HG03175 (cell line): Measurements from ENCODE around the gene PLGRKT.
"Not testable (repeated sequence)": the region's sequence is repeated elsewhere in the genome, so short reads cannot be mapped to it uniquely, and the experiment has no call there.

Source experiments
- ATAC-seq: cut with Tn5 transposase; IDR thresholded peaks from one replicate; pipeline ENCODE4 v1.9.1; 2021; ENCODE audit warnings: mild to moderate bottlenecking, moderate library complexity; ENCODE audit not compliant: unreplicated experiment

PLGRKT gene

DNA sequence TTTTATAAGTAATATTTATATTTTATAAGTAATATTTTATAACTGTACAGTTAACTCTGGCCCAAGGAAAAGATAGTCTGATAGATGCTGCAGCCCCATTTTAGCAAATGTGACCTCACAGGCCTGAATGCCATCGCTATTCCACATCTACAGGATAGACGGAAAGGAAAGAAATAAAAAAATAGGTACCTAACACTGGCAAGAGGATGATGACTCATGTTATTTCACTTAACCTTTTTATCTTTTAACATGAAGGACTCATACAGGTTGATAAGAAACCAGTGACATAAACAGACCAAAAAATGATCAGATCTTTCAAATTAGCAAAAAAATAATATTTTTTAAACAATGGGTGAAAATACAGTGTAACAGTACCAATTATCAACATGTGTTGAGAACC lies 15.3 kb upstream of the PLGRKT start:
- no peak for ATAC-seq

DNA sequence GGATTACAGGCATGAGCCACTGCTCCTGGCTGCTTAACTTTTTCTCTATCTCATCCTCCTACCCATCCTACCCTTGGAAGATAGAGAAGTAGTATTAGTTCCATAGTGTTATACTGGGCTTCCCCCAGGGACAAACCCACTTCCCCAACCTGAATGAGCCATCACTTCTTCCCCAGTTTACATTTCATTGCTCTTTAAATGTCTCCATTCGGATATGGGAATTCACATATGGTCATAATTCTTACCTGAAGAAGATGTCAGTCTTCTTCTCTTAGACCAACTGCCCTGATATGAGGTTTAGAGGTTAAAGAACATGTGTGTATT lies 14.5 kb upstream of the PLGRKT start:
- no peak for ATAC-seq

DNA sequence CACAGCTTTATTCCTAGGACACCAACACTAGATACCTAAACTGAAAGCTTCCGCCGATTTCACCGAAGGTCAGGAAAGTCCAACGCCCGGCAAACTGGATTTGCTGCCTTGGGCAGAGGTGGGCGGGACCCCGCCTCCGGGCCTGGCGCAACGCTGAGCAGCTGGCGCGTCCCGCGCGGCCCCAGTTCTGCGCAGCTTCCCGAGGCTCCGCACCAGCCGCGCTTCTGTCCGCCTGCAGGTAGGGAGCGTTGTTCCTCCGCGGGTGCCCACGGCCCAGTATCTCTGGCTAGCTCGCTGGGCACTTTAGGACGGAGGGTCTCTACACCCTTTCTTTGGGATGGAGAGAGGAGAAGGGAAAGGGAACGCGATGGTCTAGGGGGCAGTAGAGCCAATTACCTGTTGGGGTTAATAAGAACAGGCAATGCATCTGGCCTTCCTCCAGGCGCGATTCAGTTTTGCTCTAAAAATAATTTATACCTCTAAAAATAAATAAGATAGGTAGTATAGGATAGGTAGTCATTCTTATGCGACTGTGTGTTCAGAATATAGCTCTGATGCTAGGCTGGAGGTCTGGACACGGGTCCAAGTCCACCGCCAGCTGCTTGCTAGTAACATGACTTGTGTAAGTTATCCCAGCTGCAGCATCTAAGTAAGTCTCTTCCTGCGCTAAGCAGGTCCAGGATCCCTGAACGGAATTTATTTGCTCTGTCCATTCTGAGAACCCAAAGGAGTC lies 12.8 kb upstream of the PLGRKT start, which contains the start of gene CD274:
CD274 (plus strand) TSS at position 184 of the 733 bp plus-strand sequence. CDS start 5,572 bp downstream, outside the sequence.
- peak; percentile 67 for ATAC-seq

DNA sequence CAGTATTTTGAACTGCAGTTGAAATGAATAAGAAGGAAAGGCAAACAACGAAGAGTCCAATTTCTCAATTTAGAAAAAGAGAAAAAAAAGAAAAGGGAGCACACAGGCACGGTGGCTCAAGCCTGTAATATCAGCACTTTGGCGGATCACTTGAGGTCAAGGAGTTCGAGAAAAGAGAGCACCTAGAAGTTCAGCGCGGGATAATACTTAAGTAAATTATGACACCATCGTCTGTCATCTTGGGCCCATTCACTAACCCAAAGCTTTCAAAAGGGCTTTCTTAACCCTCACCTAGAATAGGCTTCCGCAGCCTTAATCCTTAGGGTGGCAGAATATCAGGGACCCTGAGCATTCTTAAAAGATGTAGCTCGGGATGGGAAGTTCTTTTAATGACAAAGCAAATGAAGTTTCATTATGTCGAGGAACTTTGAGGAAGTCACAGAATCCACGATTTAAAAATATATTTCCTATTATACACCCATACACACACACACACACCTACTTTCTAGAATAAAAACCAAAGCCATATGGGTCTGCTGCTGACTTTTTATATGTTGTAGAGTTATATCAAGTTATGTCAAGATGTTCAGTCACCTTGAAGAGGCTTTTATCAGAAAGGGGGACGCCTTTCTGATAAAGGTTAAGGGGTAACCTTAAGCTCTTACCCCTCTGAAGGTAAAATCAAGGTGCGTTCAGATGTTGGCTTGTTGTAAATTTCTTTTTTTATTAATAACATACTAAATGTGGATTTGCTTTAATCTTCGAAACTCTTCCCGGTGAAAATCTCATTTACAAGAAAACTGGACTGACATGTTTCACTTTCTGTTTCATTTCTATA lies 12.0 kb upstream of the PLGRKT start:
- ATAC-seq, result no peak

DNA sequence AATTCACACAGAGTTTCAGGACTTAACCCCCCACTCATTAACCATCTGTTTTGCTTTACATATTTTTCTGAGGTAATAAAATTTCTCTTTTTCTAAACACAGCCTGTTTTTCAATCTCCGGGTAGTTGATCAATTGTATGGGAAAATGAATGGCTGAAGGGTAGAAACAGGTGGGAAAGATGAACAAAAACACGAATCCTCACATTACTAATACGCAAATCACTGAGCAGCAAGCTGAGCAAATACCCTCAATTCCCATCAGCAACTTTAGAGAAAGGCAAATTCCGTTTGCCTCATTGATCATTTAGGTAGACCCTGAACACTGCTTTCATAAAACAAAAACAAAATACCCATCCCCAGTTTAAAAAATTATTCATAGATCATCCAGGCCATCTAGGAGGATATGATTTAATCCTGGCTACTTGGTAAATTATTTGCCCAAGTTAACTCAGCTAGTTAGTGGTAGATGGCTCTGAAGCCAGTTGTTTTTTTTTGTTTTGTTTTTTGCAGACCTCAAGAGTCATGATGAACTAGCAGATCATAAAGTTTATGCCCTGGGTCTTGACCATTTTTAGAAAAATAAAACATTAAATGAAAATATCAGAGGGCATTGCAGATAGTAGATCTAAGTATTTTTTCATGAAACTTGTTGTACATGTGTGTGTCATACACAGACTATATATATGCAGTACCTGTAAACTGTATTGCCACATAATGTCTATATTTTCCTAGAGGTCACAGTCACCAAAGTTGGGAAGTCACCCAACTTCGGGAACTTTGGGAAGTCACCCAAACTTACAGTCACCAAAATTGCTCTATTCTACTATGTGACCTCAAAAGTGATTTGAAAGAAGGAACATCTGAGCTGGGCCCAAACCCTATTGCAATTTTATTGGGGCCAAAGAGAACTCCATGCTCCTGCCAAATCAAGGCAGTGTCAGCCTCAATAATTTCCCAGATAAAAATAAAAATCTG lies 11.0 kb upstream of the PLGRKT start:
- ATAC-seq, result no peak

DNA sequence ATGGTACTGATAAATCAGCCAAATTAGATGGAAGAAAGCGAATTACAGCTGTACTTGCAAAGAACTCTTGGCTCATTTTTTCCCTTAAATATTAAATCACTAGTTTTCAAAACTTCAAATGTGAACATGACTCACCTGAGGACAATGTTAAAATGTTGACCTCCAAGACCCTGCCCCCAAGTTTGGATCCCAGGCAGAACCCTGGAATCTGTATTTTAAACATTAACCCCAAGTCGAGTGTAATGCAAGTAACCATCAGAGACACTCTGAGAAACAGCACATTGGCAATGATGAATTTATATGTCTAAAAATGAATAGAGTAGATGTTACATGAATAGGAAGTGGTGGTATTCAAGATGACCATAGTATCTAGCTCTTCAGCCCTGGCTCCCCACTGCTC lies 10.3 kb upstream of the PLGRKT start:
- no peak for ATAC-seq

DNA sequence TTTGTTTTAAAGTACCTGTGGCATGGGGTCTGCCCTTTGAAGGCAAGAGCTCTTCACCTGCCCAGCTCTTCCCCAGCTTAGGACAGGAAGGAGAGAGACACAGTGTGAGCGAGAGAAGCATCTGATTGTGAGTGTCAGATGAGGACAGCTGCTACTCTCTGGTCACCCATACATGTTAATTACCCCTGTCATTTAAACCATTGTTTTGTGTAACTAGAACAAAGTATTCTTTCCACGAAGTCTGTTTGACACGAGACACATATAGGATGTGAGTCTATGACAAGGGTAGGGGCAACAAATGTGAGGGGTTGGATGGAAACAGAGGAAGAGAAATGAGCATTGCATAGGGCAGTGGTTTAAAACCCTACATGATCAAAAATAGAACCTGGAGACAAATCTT lies 9.6 kb upstream of the PLGRKT start:
- no peak for ATAC-seq

DNA sequence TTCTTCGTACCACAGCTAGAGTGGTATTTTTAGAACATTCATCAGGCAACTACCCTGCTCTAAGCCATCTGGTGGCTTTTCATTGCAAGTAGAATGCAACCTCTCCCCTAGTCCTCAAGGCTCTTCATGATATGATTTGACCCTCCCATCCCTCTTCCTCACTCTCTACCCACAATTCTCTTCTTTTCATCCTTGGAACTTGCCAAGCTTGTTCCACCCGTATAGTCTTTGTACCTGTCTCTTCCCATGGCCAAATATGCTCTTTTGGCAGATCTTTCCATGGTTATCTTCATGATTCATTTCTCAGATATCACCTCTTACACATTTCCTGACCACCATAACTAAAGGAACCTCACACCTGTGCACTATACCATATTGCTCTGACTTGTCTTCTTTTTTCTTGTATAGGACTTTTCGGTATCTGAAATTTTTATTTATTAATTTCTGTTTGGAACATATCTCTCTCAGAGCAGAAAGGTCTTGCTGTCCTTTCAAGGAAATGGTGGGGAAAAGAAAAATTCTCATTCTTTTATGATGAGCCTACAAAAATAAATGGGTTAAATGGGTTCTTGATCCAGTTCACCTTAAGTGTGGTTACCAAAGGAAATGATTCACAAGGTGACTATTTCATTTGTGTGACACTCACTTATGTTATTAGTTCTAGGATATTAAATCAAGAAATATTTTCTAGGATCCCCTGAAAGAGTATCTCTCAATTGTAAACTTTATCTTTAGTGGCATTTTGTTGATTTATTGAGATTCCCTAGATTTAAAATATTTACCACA lies 8.9 kb upstream of the PLGRKT start:
- ATAC-seq, result no peak

DNA sequence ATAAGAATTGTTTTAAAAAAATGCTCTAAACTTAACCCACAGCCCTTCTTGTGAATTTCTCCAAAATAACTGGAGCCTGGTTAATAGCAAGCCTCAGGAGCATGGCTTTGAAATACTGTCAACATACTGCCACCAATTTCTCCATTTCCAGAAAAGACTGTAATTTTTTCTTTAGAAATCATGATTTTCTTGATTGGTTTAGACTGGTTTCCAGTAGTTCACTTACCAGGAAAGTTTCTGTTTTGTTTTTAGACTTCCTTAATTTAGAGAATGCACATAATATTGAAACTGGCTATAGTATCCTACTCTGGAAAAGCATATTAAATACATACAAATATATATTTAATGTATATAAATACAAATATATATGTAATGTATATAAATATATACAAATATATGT lies 8.2 kb upstream of the PLGRKT start:
- ATAC-seq, result no peak

DNA sequence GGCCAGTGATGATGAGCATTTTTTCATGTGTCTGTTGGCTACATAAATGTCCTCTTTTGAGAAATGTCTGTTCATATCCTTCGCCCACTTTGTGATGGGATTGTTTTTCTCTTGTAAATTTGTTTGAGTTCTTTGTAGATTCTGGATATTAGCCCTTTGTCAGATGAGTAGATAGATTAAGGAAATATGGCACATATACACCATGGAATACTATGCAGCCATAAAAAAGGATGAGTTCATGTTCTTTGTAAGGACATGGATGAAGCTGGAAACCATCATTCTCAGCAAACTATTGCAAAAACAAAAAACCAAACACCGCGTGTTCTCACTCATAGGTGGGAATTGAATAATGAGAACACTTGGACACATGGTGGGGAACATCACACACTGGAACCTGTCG lies 7.4 kb upstream of the PLGRKT start:
- not testable (repeated sequence) for ATAC-seq

DNA sequence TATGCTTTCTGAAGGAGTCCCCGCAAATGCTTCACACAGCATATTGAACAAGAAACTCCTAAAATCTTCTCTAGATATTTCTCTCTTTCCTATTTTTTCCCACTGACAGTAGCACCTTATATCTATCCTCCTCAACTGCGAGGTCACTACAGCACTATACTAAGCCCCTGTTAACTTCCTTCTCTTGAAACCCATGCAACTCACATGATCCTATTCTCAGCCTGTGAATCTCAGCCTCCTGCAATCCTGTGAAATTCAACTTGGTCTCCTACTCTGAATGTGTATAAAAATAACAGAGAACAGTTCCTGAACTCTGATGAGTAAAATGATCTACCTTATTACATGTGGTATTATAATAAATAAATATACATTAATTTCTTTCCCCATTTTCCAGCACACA lies 6.1 kb upstream of the PLGRKT start:
- ATAC-seq, result no peak

DNA sequence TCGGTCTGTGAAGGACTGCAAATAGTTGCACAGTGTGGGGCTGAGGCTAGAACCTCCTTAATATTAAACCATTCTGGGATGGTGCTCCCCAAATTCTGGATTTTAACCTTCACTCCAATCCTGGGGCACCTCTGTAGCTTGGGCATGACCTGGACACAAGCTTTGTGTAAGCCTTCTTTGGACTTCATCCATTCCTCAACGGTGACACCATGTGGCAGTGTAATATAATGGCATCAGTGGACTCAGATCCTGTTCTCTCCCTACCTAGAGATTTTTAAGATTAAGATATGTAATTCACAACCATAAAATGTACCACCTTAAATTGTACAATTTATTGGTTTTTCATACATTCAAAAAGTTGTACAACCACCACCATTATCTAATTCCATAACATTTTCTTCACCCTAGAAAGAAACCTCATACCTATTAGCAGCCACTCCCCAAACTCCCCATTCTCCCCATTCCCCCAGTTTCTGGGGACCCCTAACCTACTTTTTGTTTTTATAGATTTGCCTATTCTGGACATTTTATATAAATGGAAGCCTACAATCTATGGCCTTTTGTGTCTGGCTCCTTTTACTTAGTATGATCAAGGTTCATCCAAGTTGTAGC lies 4.8 kb upstream of the PLGRKT start:
- ATAC-seq, result no peak

DNA sequence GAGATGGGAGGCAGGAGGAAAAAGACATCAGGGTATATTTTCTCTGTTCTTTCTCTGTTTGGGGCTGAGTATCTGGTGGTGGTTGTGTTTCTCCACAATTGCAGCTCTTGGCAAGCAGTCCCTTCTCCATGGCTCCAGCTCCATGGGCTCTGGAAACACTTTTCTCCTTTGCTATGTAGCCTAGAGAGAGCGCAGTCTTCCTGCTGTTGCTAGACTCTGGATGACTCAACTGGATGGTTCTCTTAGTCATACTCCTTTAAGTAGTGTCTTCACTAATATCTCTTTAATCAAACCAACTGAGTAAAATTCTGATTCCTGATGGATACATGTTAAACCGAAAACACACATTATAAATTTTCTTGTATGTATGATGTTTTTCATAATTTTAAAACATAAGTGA lies 3.3 kb upstream of the PLGRKT start:
- no peak for ATAC-seq

DNA sequence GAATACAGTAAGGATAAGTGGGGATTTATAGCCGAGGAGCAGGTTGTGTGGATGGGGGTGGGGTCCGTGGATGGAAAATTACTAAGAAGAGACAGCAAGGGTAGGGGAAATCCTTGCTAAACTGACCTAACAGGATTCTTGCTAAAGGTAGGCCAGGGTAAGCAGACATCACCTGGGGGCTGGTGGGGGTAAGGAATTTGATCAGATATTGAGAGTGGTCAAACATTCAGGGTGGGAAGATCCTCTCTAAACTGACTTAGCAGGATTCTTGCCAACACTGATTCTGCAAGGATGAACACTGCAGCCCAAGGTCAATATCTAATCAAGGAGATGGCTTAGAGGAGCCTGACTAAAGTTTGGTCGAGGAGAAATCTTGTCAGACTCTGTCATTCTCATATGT lies 2.7 kb upstream of the PLGRKT start:
- no peak for ATAC-seq

DNA sequence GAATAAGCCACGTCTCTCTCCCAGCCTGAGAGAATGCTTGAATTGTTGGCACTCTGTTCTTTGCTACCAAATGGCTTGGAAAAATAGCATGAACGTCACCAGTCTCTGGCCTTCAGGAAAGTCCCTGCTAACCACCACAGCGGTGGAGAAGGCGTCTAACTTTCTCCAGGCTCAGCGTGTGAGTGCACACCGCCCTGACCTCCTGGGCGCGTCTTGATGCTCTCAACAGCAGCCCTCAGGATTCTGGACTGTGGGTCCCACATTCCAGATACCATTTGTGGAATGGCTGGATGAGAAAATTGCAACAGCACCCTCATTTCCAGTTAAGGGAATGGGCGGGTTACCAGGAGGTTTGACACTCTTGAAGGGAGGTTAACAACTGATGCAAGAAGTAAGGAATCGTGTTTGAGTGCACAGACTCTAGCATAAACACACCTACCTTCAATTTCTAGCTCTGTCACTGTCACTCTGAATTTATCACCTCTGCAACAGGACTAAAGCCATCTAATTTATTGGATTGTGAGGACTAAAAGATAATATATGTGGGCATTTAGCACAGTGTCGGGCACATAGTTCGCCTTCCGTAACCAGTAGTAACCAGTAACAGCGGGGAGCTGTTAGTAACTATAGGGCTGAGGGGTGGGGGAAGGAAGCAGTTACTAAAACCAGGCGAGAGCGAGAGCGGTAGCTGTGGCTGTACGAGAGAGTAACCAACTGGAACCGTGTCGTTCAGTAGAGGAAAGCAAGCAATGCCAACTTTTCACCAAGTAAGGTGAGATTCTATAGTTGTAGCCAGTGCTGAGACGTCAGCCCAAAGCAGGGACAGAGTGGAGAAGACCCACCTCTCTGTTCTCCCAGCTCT lies 807 bp upstream of the PLGRKT start:
- ATAC-seq, result peak; percentile 70

DNA sequence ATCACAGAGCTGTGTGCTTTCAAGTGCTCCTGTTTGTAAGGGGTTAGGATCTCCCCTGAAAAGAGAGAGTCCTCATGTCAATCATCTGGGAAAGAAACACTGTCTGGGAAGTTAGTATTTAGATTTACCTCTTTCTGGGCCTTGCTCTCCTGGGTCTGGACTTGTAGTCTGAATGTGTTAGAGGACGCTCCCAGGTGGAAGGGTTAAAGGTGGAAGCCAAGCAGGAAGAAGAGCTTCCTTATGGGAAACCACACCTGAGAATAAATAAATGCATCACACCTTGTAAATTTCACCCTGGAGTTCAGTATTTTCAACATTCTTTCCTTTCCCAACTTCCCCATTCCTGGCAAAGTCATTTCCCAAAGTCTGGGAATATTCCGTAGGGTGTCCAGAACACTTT lies 1.3 kb downstream of the PLGRKT start:
- ATAC-seq, result no peak

DNA sequence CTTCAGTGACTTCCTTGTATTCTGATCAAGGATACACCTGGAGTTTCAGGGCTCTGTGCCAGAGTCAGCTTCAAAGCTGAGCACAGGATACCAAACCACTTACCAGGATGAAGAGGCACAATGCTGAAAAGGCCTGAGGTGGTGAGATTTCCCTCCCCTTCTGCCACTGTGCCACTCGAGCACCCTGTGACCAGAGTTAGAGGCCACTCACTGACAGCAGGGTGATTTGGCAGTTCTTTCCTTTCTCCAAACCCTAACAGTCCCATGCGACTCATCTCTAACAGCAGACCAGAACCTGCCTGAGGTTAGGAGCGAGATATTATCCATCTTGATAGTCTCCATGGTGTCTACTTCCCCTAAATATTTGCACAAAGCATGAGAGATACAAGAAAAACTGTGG lies 1.8 kb downstream of the PLGRKT start:
- ATAC-seq, result no peak

DNA sequence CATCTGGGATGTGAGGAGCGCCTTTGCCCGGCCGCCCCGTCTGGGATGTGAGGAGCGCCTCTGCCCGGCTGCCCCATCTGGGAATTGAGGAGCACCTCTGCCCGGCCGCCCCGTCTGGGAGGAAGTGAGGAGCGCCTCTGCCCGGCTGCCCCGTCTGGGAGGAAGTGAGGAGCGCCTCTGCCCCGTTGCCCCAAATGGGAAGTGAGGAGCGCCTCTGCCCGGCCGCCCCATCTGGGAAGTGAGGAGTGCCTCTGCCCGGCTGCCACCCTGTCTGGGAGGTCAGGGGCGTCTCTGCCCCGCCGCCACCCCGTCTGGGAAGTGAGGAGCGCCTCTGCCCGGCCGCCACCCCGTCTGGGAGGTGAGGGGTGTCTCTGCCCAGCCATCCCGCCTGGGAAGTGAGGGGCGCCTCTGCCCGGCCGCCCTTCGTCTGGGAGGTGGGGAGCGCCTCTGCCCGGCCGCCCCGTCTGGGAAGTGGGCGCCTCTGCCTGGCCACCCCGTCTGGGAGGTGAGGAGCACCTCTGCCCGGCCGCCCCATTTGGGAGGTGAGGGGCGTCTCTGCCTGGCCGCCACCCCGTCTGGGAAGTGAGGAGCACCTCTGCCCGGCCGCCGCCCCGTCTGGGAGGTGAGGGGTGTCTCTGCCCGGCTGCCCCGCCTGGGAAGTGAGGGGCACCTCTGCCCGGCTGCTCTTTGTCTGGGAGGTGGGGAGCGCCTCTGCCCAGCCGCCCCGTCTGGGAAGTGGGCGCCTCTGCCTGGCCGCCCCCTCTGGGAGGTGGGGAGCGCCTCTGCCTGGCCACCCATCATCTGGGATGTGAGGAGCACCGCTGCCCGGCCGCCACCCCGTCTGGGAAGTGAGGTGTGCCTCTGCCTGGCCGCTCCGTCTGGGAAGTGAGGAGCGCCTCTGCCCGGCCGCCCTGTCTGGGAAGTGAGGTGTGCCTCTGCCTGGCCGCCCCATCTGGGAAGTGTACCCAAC lies 3.6 kb downstream of the PLGRKT start:
- ATAC-seq, result not testable (repeated sequence)
